Activated T-helper 17 cell treated with anti-CD3 and anti-CD28 coated beads, Interleukin-2, amount 50 U/mL, for 72 hours (primary cell): Measurements from ENCODE around the gene ZNF761. TPM values are rescaled to one million over a fixed set of nuclear protein-coding genes. Genes with fewer than 3 reads are reported as not detected.
A peak's percentile ranks its signal among the peaks of the same experiment; 100 is the strongest.
"Not testable (repeated sequence)": the region's sequence is repeated elsewhere in the genome, so short reads cannot be mapped to it uniquely, and the experiment has no call there.

Experiments used
- ATAC-seq: fragments of 150-1000 bp; cut with Tn5 transposase; replicated peaks from 2 replicates; pipeline ENCODE4 v1.10.0; 2021; ENCODE audit warnings: mild to moderate bottlenecking, moderate library complexity
- H3K27ac Mint-ChIP-seq: one replicate; pipeline ENCODE4 v1.8.0; 2022; ENCODE audit warnings: mixed read lengths
- H3K27me3 Mint-ChIP-seq: one replicate; pipeline ENCODE4 v1.8.0; 2022; ENCODE audit warnings: mixed read lengths
- H3K36me3 Mint-ChIP-seq: one replicate; pipeline ENCODE4 v1.8.0; 2022; ENCODE audit warnings: low read depth, mild to moderate bottlenecking, mixed read lengths
- H3K4me1 Mint-ChIP-seq: one replicate; pipeline ENCODE4 v1.8.0; 2022; ENCODE audit warnings: mixed read lengths
- H3K4me3 Mint-ChIP-seq: one replicate; pipeline ENCODE4 v1.8.0; 2022; ENCODE audit warnings: mild to moderate bottlenecking, mixed read lengths
- H3K9me3 Mint-ChIP-seq: one replicate; pipeline ENCODE4 v1.8.0; 2022; ENCODE audit warnings: mixed read lengths
- total RNA-seq, 2 donors: library from RNA; stranded (reverse); gene quantifications; one replicate each; pipeline ENCODE4 v1.2.3, GENCODE V29; 2022

ZNF761 gene
- 10 to 100 TPM; 10.9 to 14.2 TPM for total RNA-seq

GRCh38 chr19:53431399-53432087 is at the start of gene ZNF761:
ZNF761 (plus strand) TSS chr19:53431984; CDS start chr19:53447269, 15,285 bp downstream.
- peak within 1 kb of the TSS; percentile 93 for H3K4me3 Mint-ChIP-seq
- H3K9me3 Mint-ChIP-seq, result no peaks in the 10 kb centered on the region
- H3K4me1 Mint-ChIP-seq, result peaks cover 10% of the 10 kb centered on the region
- peak within 1 kb of the TSS; percentile 90 for H3K27ac Mint-ChIP-seq
- peak; percentile 99 for ATAC-seq
- peaks cover 46% of the 10 kb centered on the region for H3K36me3 Mint-ChIP-seq
- H3K27me3 Mint-ChIP-seq, result no peaks in the 10 kb centered on the region

GRCh38 chr19:53388168-53388567 is 43.6 kb upstream of the ZNF761 start:
- no peak overlapping the region for H3K4me3 Mint-ChIP-seq
- no peak for ATAC-seq
- peaks cover 31% of the 10 kb centered on the region for H3K9me3 Mint-ChIP-seq
- no peak overlapping the region for H3K27ac Mint-ChIP-seq
- no peaks in the 10 kb centered on the region for H3K4me1 Mint-ChIP-seq
- H3K36me3 Mint-ChIP-seq, result peaks cover 18% of the 10 kb centered on the region
- H3K27me3 Mint-ChIP-seq, result no peaks in the 10 kb centered on the region

GRCh38 chr19:53388904-53389303 is 42.9 kb upstream of the ZNF761 start:
- Mint-ChIP-seq H3K36me3 (peaks cover 18% of the 10 kb centered on the region), H3K4me1 (no peaks in the 10 kb centered on the region), H3K9me3 (peaks cover 31% of the 10 kb centered on the region), H3K27me3 (no peaks in the 10 kb centered on the region), H3K27ac (no peak overlapping the region), H3K4me3 (no peak overlapping the region)
- no peak for ATAC-seq

GRCh38 chr19:53389571-53389970 is 42.2 kb upstream of the ZNF761 start:
- H3K9me3 Mint-ChIP-seq, result peaks cover 29% of the 10 kb centered on the region
- no peak overlapping the region for H3K4me3 Mint-ChIP-seq
- no peak for ATAC-seq
- H3K4me1 Mint-ChIP-seq, result no peaks in the 10 kb centered on the region
- no peaks in the 10 kb centered on the region for H3K27me3 Mint-ChIP-seq
- peaks cover 18% of the 10 kb centered on the region for H3K36me3 Mint-ChIP-seq
- no peak overlapping the region for H3K27ac Mint-ChIP-seq

GRCh38 chr19:53389978-53390377 is 41.8 kb upstream of the ZNF761 start:
- Mint-ChIP-seq H3K36me3 (peaks cover 17% of the 10 kb centered on the region), H3K27me3 (no peaks in the 10 kb centered on the region), H3K4me3 (no peak overlapping the region), H3K9me3 (peaks cover 25% of the 10 kb centered on the region), H3K27ac (no peak overlapping the region), H3K4me1 (no peaks in the 10 kb centered on the region)
- ATAC-seq, result no peak

GRCh38 chr19:53394522-53394973 is 37.2 kb upstream of the ZNF761 start:
- Mint-ChIP-seq H3K4me1 (peaks cover 8% of the 10 kb centered on the region), H3K27me3 (no peaks in the 10 kb centered on the region), H3K27ac (peak overlapping the region; percentile 69), H3K9me3 (peaks cover 4% of the 10 kb centered on the region), H3K36me3 (peaks cover 41% of the 10 kb centered on the region), H3K4me3 (peak overlapping the region; percentile 84)
- ATAC-seq, result peak; percentile 1

GRCh38 chr19:53394974-53395839 is 36.6 kb upstream of the ZNF761 start, which contains the start of gene ZNF765:
ZNF765 (plus strand) TSS chr19:53395149; CDS start chr19:53398016, 2,867 bp downstream.
- peak within 1 kb of the TSS; percentile 84 for H3K4me3 Mint-ChIP-seq
- peak; percentile 99 for ATAC-seq
- no peaks in the 10 kb centered on the region for H3K27me3 Mint-ChIP-seq
- H3K9me3 Mint-ChIP-seq, result peaks cover 3% of the 10 kb centered on the region
- peaks cover 8% of the 10 kb centered on the region for H3K4me1 Mint-ChIP-seq
- peak within 1 kb of the TSS; percentile 69 for H3K27ac Mint-ChIP-seq
- peaks cover 47% of the 10 kb centered on the region for H3K36me3 Mint-ChIP-seq

GRCh38 chr19:53395840-53396524 is 35.8 kb upstream of the ZNF761 start:
- peaks cover 55% of the 10 kb centered on the region for H3K36me3 Mint-ChIP-seq
- peak overlapping the region; percentile 69 for H3K27ac Mint-ChIP-seq
- H3K27me3 Mint-ChIP-seq, ATAC-seq, H3K4me1 Mint-ChIP-seq, H3K9me3 Mint-ChIP-seq: not testable (repeated sequence)
- peak overlapping the region; percentile 84 for H3K4me3 Mint-ChIP-seq

GRCh38 chr19:53396525-53396868 is 35.3 kb upstream of the ZNF761 start:
- no peaks in the 10 kb centered on the region for H3K27me3 Mint-ChIP-seq
- peak overlapping the region; percentile 84 for H3K4me3 Mint-ChIP-seq
- H3K9me3 Mint-ChIP-seq, result peaks cover 5% of the 10 kb centered on the region
- H3K27ac Mint-ChIP-seq, result no peak overlapping the region
- H3K36me3 Mint-ChIP-seq, result peaks cover 60% of the 10 kb centered on the region
- no peak for ATAC-seq
- H3K4me1 Mint-ChIP-seq, result peaks cover 8% of the 10 kb centered on the region

- ATAC-seq, H3K27ac Mint-ChIP-seq, H3K9me3 Mint-ChIP-seq, H3K27me3 Mint-ChIP-seq, H3K4me3 Mint-ChIP-seq, H3K4me1 Mint-ChIP-seq: not testable (repeated sequence)
- H3K36me3 Mint-ChIP-seq, result peaks cover 74% of the 10 kb centered on the region
Measured at GRCh38 chr19:53397918-53398317, 33.9 kb upstream of the ZNF761 start.

GRCh38 chr19:53409505-53410204 is 22.1 kb upstream of the ZNF761 start:
- Mint-ChIP-seq H3K4me1 (no peaks in the 10 kb centered on the region), H3K27me3 (no peaks in the 10 kb centered on the region), H3K4me3 (no peak overlapping the region), H3K27ac (no peak overlapping the region), H3K36me3 (peaks cover 46% of the 10 kb centered on the region), H3K9me3 (peaks cover 39% of the 10 kb centered on the region)
- ATAC-seq, result no peak

GRCh38 chr19:53420520-53421315 is 11.1 kb upstream of the ZNF761 start:
- H3K4me1 Mint-ChIP-seq, ATAC-seq, H3K36me3 Mint-ChIP-seq, H3K27ac Mint-ChIP-seq, H3K27me3 Mint-ChIP-seq, H3K4me3 Mint-ChIP-seq, H3K9me3 Mint-ChIP-seq: not testable (repeated sequence)

GRCh38 chr19:53422551-53422950 is 9.2 kb upstream of the ZNF761 start:
- H3K4me3 Mint-ChIP-seq, result no peak overlapping the region
- no peak overlapping the region for H3K27ac Mint-ChIP-seq
- H3K9me3 Mint-ChIP-seq, result peaks cover 4% of the 10 kb centered on the region
- no peaks in the 10 kb centered on the region for H3K36me3 Mint-ChIP-seq
- no peak for ATAC-seq
- H3K4me1 Mint-ChIP-seq, result no peaks in the 10 kb centered on the region
- H3K27me3 Mint-ChIP-seq, result no peaks in the 10 kb centered on the region
